ENCODE results near the gene MDM4.

The MDM4 gene

GRCh38 chr1:204491655-204492054, 24.6 kb upstream of the MDM4 start:
- TF ChIP-seq TAF1 (IDR thresholded peaks at IDR 0.05; ENCODE audit: borderline replicate concordance, insufficient read depth, low read length), result no peak
- TF ChIP-seq REST (IDR thresholded peaks at IDR 0.05; ENCODE audit: insufficient read depth in 1 of 2, low read depth in 2 of 2, low read length in 2 of 2), result no peak
- no peak for TF ChIP-seq POLR2AphosphoS5 (IDR thresholded peaks at IDR 0.05; ENCODE audit: low read depth, low read length)
- TF ChIP-seq SIN3A (IDR thresholded peaks at IDR 0.05; ENCODE audit: borderline replicate concordance, insufficient read depth, low read length), result no peak
- no peak for TF ChIP-seq FOXP2 (optimal IDR thresholded peaks at IDR 0.05; ENCODE audit: borderline replicate concordance, extremely low read depth, extremely low read length, insufficient read depth)

- TF ChIP-seq REST (IDR thresholded peaks at IDR 0.05; ENCODE audit: insufficient read depth in 1 of 2, low read depth in 2 of 2, low read length in 2 of 2), result no peak
- TF ChIP-seq POLR2AphosphoS5 (IDR thresholded peaks at IDR 0.05; ENCODE audit: low read depth, low read length), result no peak
- no peak for TF ChIP-seq FOXP2 (optimal IDR thresholded peaks at IDR 0.05; ENCODE audit: borderline replicate concordance, extremely low read depth, extremely low read length, insufficient read depth)
- TF ChIP-seq TAF1 (IDR thresholded peaks at IDR 0.05; ENCODE audit: borderline replicate concordance, insufficient read depth, low read length), result no peak
Observed at GRCh38 chr1:204493145-204493983, 22.8 kb upstream of the MDM4 start.

GRCh38 chr1:204493984-204494280, 22.3 kb upstream of the MDM4 start:
- TF ChIP-seq SIN3A (IDR thresholded peaks at IDR 0.05; ENCODE audit: borderline replicate concordance, insufficient read depth, low read length), result peak; percentile 54; the same call in 1 of the 2 replicates
- TF ChIP-seq POLR2AphosphoS5 (IDR thresholded peaks at IDR 0.05; ENCODE audit: low read depth, low read length), result no peak
- TF ChIP-seq TAF1 (IDR thresholded peaks at IDR 0.05; ENCODE audit: borderline replicate concordance, insufficient read depth, low read length), result no peak
- TF ChIP-seq FOXP2 (optimal IDR thresholded peaks at IDR 0.05; ENCODE audit: borderline replicate concordance, extremely low read depth, extremely low read length, insufficient read depth), result no peak
- no peak for TF ChIP-seq REST (IDR thresholded peaks at IDR 0.05; ENCODE audit: insufficient read depth in 1 of 2, low read depth in 2 of 2, low read length in 2 of 2)

GRCh38 chr1:204494281-204495077, 21.7 kb upstream of the MDM4 start, which contains the start of gene PIK3C2B:
PIK3C2B (minus strand) TSS chr1:204494805; CDS start chr1:204469802, 25,003 bp downstream.
- TF ChIP-seq TAF1 (IDR thresholded peaks at IDR 0.05; ENCODE audit: borderline replicate concordance, insufficient read depth, low read length) (peak; percentile 63; the same call in 1 of the 2 replicates), POLR2AphosphoS5 (IDR thresholded peaks at IDR 0.05; ENCODE audit: low read depth, low read length) (peak; percentile 78), FOXP2 (optimal IDR thresholded peaks at IDR 0.05; ENCODE audit: borderline replicate concordance, extremely low read depth, extremely low read length, insufficient read depth) (peak; percentile 36), SIN3A (IDR thresholded peaks at IDR 0.05; ENCODE audit: borderline replicate concordance, insufficient read depth, low read length) (no peak), REST (IDR thresholded peaks at IDR 0.05; ENCODE audit: insufficient read depth in 1 of 2, low read depth in 2 of 2, low read length in 2 of 2) (peak in 1 of 2 experiments; percentile 55; a peak in 1 of 4 replicates)
